BE2C (cell line): ENCODE results near the gene HERC5.
"Not testable (repeated sequence)": the region's sequence is repeated elsewhere in the genome, so short reads cannot be mapped to it uniquely, and the experiment has no call there.

Source experiments
- DNase-seq: peaks from one replicate; pipeline ENCODE4 v3.0.0-alpha.2; 2020
- H3K27me3 ChIP-seq: fragments of 250-450 bp; sonication (Bioruptor Pico); 2 replicates; pipeline ENCODE4 v1.5.1; 2020; ENCODE audit warnings: mild to moderate bottlenecking
- H3K36me3 ChIP-seq: fragments of 250-450 bp; sonication (Bioruptor Pico); 2 replicates; pipeline ENCODE4 v1.5.1; 2020; ENCODE audit warnings: mild to moderate bottlenecking
- H3K4me1 ChIP-seq: fragments of 250-450 bp; sonication (Bioruptor Pico); 2 replicates; pipeline ENCODE4 v1.5.1; 2020
- H3K4me3 ChIP-seq: 2 replicates; pipeline ENCODE4 v1.5.1; 2011; ENCODE audit warnings: low read depth, low read length
- H3K9me3 ChIP-seq: fragments of 250-450 bp; sonication (Bioruptor Pico); 2 replicates; pipeline ENCODE4 v1.5.1; 2020
- CTCF ChIP-seq: IDR thresholded peaks from 2 replicates; pipeline ENCODE4 v1.5.1; 2012; ENCODE audit warnings: mild to moderate bottlenecking, low read depth, low read length

The HERC5 gene

GRCh38 chr4:88443486-88443885 lies 13.4 kb upstream of the HERC5 start:
- no peaks in the 10 kb centered on the region for H3K27me3 ChIP-seq
- H3K9me3 ChIP-seq, result no peaks in the 10 kb centered on the region
- H3K4me3 ChIP-seq, result no peak overlapping the region
- TF ChIP-seq CTCF, result no peak
- no peaks in the 10 kb centered on the region for H3K36me3 ChIP-seq
- H3K4me1 ChIP-seq, result no peaks in the 10 kb centered on the region
- no peak for DNase-seq

- Histone ChIP-seq H3K9me3 (no peaks in the 10 kb centered on the region), H3K36me3 (no peaks in the 10 kb centered on the region), H3K27me3 (no peaks in the 10 kb centered on the region), H3K4me1 (no peaks in the 10 kb centered on the region), H3K4me3 (no peak overlapping the region)
- DNase-seq, result no peak
- no peak for TF ChIP-seq CTCF
Observed at GRCh38 chr4:88445252-88445651, 11.7 kb upstream of the HERC5 start.

GRCh38 chr4:88446124-88446523 lies 10.8 kb upstream of the HERC5 start:
- H3K4me1 ChIP-seq, result no peaks in the 10 kb centered on the region
- no peak for DNase-seq
- H3K4me3 ChIP-seq, result no peak overlapping the region
- no peaks in the 10 kb centered on the region for H3K9me3 ChIP-seq
- TF ChIP-seq CTCF, result no peak
- H3K27me3 ChIP-seq, result no peaks in the 10 kb centered on the region
- H3K36me3 ChIP-seq, result no peaks in the 10 kb centered on the region

GRCh38 chr4:88447371-88448095 lies 9.4 kb upstream of the HERC5 start:
- Histone ChIP-seq H3K27me3 (no peaks in the 10 kb centered on the region), H3K4me3 (no peak overlapping the region), H3K9me3 (no peaks in the 10 kb centered on the region), H3K36me3 (no peaks in the 10 kb centered on the region), H3K4me1 (no peaks in the 10 kb centered on the region)
- TF ChIP-seq CTCF, result no peak
- no peak for DNase-seq

GRCh38 chr4:88448211-88448765 lies 8.6 kb upstream of the HERC5 start:
- not testable (repeated sequence) for H3K4me1 ChIP-seq, H3K4me3 ChIP-seq, H3K9me3 ChIP-seq, DNase-seq, H3K36me3 ChIP-seq, H3K27me3 ChIP-seq

- no peak overlapping the region for H3K4me3 ChIP-seq
- H3K27me3 ChIP-seq, result no peaks in the 10 kb centered on the region
- DNase-seq, result no peak
- H3K4me1 ChIP-seq, result no peaks in the 10 kb centered on the region
- H3K9me3 ChIP-seq, result no peaks in the 10 kb centered on the region
- H3K36me3 ChIP-seq, result no peaks in the 10 kb centered on the region
- no peak for TF ChIP-seq CTCF
Observed at GRCh38 chr4:88448889-88449288, 8.0 kb upstream of the HERC5 start.
